Measurements from ENCODE around the gene AMN.
"Not testable (repeated sequence)": the region's sequence is repeated elsewhere in the genome, so short reads cannot be mapped to it uniquely, and the experiment has no call there.

The AMN gene

GRCh38 chr14:102914474-102915291 lies 7.8 kb upstream of the AMN start:
- DNase-seq, result no peak

GRCh38 chr14:102915292-102916110 lies 7.0 kb upstream of the AMN start:
- DNase-seq, result no peak

- no peak for DNase-seq
These were observed 6.0 kb upstream of the AMN start for GRCh38 chr14:102916347-102917055.

- no peak for DNase-seq
These were observed 5.4 kb upstream of the AMN start for GRCh38 chr14:102917056-102917385.

GRCh38 chr14:102917469-102918211 lies 4.8 kb upstream of the AMN start:
- peak; percentile 47 for DNase-seq

- DNase-seq, result no peak
These were observed 4.0 kb upstream of the AMN start for GRCh38 chr14:102918438-102918837.

- DNase-seq, result no peak
These were observed 2.0 kb upstream of the AMN start for GRCh38 chr14:102920273-102920997.

- DNase-seq, result no peak
These were observed 1.5 kb upstream of the AMN start for GRCh38 chr14:102920998-102921304.

- no peak for DNase-seq
These were observed 900 bp downstream of the AMN start for GRCh38 chr14:102923201-102923924.

- no peak for DNase-seq
These were observed 1.5 kb downstream of the AMN start for GRCh38 chr14:102923925-102924486.

GRCh38 chr14:102924632-102925588 lies 2.4 kb downstream of the AMN start:
- DNase-seq, result no peak

- DNase-seq, result no peak
These were observed 3.2 kb downstream of the AMN start for GRCh38 chr14:102925646-102926045.

GRCh38 chr14:102926104-102926503 lies 3.6 kb downstream of the AMN start:
- DNase-seq, result no peak

- not testable (repeated sequence) for DNase-seq
These were observed 4.4 kb downstream of the AMN start for GRCh38 chr14:102926840-102927239.

- no peak for DNase-seq
These were observed 4.9 kb downstream of the AMN start for GRCh38 chr14:102927346-102927877.

GRCh38 chr14:102927878-102928411 lies 5.5 kb downstream of the AMN start:
- DNase-seq, result no peak

GRCh38 chr14:102928412-102929240 lies 6.2 kb downstream of the AMN start:
- DNase-seq, result peak; percentile 65

All from NCI-H1105 treated with DMSO at 0.1 percent for 48 hours (cell line).